GM21390 (cell line): ENCODE data around the gene NRAS.

Experiments used
- ATAC-seq: cut with Tn5 transposase; IDR thresholded peaks from one replicate; pipeline ENCODE4 v1.9.1; 2021; ENCODE audit not compliant: unreplicated experiment

NRAS gene

DNA sequence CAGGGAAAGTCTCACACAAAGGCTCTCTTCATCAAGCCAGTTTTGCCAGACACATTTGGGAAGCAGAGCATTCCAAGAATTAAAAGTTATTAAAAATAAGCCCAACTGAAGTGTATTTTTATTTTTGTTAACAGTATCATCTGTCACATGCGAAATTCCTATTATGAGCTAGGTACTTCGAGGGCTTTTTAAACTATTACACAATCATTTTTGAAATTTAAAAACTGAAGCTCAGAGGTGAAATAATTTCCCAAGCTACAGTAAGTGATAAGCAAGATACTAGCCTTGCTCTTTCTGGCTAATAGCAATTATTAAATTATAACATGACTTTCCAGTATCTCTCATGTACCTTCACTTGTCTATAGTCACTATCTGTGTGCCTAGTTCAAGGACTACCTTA, 12.0 kb upstream of the NRAS start:
- ATAC-seq: no peak

- ATAC-seq: no peak
These were observed 8.7 kb upstream of the NRAS start for GRCh38 chr1:114725230-114725629.

DNA sequence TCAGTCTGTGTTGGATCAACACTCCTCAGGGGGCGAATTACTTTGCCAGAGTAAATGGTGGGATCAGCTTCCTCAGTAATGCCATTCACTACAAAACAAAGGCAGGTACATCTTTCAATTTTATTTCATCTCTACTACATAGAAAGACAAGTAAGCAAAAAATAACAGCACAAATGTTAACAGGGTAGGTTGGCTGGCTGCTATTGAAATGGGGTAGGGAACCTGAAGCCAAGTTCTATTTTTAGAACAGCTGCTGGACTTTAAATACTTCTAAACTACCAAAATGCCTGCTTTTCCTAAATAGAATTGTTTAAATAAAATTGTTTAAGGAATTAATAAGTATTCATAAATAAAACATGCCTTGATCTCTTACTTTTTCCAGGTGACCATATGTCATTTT, 7.3 kb upstream of the NRAS start:
- ATAC-seq: no peak

DNA sequence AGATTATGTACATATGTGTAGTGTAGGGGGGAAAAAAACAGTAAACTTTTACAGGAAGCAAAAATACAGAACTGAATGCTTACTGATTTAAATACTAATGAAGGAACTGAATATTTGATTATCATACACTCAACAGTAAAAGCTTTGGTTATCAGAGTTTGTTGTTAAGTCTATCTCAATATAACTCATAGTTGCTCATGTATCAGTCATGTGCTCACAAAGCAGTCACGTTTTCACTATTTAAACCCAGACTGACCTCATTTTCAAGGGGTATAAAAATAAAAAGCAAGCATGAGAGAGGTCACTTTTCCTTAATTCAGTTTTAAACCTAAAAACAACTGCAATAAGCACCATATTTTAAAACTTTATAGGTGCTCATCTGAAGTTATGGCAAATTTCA, 6.9 kb upstream of the NRAS start:
- no peak for ATAC-seq

GRCh38 chr1:114720492-114720891, 3.9 kb upstream of the NRAS start:
- ATAC-seq: no peak

DNA sequence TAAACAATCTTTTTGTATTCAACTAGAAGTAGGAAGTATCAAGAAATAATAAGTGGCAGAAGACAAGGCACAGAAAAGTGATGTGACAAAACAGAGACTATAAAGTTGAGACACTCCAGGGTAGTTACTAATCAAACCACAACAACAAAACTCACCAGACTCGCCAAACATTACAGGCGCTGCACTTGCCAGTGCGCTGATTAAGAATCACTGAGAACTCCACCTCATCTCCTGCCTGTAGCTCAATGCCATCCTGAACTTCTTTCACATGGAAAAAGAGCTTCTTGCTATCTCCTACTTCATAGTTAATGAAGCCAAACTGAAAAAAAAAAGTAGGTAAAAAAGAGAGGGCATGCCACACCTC, 2.8 kb upstream of the NRAS start:
- no peak for ATAC-seq

DNA sequence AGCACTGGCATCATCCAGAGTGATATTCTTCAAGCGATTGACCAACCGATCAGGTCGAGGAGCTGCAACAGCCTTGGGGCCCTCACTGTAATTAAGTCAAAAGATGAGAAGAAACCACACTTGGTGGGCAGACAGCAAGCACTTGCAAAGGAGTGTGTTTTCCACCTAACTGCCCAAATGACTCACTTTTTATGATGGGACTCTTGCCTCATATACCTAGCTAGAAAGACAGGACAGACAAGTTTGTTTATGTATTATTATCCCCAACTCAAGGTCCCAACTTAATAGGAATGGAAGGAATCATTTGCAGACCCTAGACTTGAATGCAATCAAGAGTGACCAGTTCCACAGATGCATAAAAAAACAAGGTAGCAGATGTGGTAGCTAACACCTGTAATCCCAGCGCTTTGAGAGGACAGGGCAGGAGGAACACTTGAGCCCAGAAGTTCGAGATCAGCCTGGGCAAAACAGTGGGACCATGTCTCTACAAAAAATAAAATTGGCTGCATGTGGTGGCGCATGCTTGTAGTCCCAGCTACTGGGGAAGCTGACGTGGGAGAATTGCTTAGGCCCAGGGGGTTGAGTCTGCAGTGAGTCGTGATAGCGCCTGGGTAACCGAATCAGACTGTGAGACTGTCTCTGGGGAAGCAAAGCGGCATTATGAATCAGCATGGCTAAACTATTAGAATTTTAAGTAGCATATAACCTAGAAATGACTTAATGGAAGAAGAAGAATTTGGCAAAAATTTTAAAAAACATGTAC, 2.3 kb upstream of the NRAS start:
- no peak for ATAC-seq

- ATAC-seq: no peak
These were observed 643 bp downstream of the NRAS start for GRCh38 chr1:114715952-114716303.

DNA sequence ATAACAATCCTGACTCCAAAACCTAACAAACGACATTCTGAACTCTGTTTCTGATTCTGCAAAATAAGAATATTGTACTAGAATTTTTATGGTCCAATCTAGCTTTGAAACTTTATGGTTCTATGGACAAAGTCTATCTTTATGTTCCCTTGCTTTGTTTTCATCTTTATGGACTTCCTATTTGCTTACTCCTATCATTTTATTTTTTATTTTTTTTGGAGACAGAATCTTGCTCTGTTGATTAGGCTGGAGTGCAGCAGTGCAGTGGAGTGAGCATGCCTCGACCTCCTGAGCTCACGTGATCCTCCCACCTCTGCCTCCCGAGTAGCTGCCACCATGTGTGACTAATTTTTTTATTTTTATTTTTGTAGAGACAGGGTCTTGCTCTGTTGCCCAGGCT, 3.6 kb downstream of the NRAS start:
- ATAC-seq: no peak

DNA sequence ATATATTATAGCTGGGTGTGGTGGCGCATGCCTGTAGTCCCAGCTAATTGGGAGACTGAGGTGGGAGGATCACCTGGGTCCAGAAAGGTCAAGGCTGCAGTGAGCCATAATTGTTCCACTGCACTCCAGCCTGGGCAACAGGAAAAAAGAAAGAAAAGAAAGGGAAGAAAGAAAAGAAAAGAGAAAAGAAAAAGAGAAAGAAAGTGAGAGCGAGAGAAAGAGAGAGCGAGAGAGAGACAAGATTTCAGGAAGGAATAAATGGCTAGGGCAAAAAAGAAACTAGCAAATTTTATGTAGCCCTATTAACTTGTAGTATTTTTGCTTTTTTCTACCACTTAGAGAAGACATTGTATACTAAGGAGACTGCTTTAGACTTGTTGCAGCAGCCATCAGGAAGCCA, 6.2 kb downstream of the NRAS start:
- no peak for ATAC-seq

DNA sequence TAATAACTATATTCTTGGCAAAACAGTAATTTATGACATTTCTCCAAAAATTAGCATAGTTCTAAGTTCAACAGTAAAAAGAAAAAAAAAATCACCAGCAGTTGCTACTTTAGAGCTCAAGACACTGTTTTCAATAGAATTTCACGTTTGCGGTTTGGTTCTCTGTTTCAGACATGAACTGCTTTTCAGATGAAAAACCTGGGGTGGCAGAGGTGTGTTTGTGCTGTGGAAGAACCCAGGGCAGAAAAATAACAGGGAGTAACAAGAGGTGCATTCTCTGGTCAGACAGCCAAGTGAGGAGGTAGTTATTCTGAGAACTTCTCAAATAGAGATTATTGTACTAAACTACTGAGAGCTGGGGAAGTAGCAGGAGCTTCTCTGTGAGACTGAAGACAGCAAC, 9.0 kb downstream of the NRAS start:
- ATAC-seq: no peak

DNA sequence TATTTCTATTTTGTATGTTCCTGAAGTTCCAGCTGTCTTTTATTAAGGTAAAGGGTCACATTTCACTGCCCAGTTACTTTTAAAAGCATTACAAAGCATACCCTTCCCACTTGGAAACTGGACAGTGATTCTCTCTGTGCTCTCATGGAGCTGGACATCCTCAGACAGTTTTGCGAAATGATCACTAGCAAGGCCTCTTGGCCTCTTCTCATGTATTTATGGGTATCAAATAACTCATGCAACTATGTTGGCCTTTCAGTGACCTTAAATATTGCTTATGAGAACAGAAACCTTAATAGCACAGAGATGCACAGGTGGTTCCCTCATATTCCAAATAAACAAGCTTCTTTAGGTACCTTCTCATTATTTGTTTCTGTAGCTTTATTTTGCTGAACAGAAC, 13.3 kb downstream of the NRAS start:
- no peak for ATAC-seq

DNA sequence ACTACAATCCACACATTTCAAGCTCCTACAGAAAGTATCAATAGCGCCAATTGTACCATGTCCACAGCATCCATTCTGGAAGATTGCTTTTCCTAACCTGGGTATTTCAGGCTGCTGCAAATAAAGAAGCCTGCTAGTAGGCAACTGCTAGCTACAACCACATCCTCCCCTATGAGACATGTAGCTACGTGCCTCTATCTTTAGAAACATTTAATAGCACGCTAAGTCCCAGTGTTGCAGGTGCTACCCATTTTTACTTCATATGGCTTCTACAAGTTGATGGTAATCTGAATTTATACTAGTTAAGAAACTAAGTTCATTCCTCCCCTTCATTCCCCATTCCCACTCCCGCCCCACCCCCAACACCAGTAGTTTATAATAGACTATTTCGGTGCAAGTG, 13.8 kb downstream of the NRAS start:
- no peak for ATAC-seq

DNA sequence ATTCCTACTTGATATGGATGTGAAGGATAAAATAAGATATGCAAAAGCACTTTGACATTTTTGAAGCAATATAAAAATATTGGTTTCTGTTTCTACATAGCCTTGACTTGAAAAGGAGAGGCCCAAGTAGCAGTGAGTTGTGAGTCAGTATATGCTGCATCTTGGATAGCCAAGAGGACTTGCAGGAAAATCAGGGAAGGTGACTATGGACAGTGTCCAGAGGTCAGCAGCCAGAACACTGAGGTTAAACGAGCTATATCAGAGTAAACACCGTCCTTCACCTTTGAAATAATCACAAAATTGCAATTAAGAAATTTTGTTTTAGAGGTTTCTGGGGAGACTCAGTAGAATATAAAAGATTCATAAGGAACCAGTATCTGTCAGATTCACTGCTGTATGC, 14.6 kb downstream of the NRAS start:
- no peak for ATAC-seq

GRCh38 chr1:114700036-114700600, 16.5 kb downstream of the NRAS start:
- no peak for ATAC-seq

- ATAC-seq: no peak
These were observed 19.8 kb downstream of the NRAS start for GRCh38 chr1:114696810-114697209.

GRCh38 chr1:114695430-114696058, 21.0 kb downstream of the NRAS start, which contains the start of gene AMPD1:
AMPD1 (minus strand) TSS chr1:114695546; CDS start chr1:114695471, 75 bp downstream.
- ATAC-seq: no peak

GRCh38 chr1:114694540-114695310, 21.8 kb downstream of the NRAS start:
- ATAC-seq: no peak

GRCh38 chr1:114692947-114693346, 23.6 kb downstream of the NRAS start:
- ATAC-seq: no peak

GRCh38 chr1:114691061-114691460, 25.5 kb downstream of the NRAS start:
- ATAC-seq: no peak

DNA sequence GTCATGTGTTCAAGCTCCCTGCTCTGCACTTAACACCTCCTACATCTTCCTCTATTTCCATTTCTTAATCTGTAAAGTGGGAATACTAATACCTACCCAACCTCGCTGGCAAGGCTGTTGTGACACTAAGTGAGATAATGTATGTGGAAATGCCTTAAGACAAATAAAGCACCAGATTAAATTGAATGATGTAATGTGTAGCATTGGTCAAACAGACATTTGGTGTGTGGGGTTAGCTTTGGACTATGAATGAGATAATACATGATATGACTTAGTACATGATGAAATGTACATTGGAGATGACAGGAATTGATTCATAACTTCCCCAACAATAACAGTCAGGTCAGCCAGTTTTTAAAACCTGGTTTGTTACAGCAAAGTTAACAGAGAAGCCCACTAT, 26.4 kb downstream of the NRAS start:
- ATAC-seq: no peak

- no peak for ATAC-seq
These were observed 28.0 kb downstream of the NRAS start for GRCh38 chr1:114688526-114688925.
